Caco-2 (cell line): ENCODE results near the gene SCUBE3. TPM values are rescaled to one million over a fixed set of nuclear protein-coding genes. Genes with fewer than 3 reads are reported as not detected.

Experiments used
- BruUV-seq: library from RNA; stranded (reverse); fragments of 400-500 nt; replicated peaks from 2 replicates; lab custom pipeline; 2021; lab: Mats Ljungman, UMichigan
- CTCF ChIA-PET: fragments of 300-600 bp; sonication (Branson Sonifier 250); formaldehyde crosslinking; loops from one replicate; lab custom pipeline; 2022; ENCODE audit warnings: antibody characterized with exemption; lab: Charles Lee
- POLR2A ChIA-PET: fragments of 300-600 bp; sonication (Branson Sonifier 250); formaldehyde crosslinking; loops from one replicate; lab custom pipeline; 2022; ENCODE audit warnings: antibody characterized with exemption; lab: Charles Lee
- DNase-seq, 2 experiments: peaks; one replicate each; pipeline versions ENCODE4 v3.0.0 to v3.0.0-alpha.2; 2020 to 2022
- H3K27me3 ChIP-seq: replicated peaks from 2 replicates; pipeline ENCODE4 v1.6.0; 2011; ENCODE audit warnings: low read length; ENCODE audit not compliant: control insufficient read depth, insufficient read depth
- H3K36me3 ChIP-seq: 2 replicates; pipeline ENCODE4 v1.5.1; 2011; ENCODE audit warnings: low read length; ENCODE audit not compliant: control insufficient read depth, insufficient read depth
- H3K4me1 ChIP-seq: fragments of 250-450 bp; sonication (Bioruptor Pico); 2 replicates; pipeline ENCODE4 v1.5.1; 2020; ENCODE audit warnings: mild to moderate bottlenecking
- H3K4me3 ChIP-seq: 2 replicates; pipeline ENCODE4 v1.5.1; 2011; ENCODE audit warnings: low read depth, mild to moderate bottlenecking, control low read depth, low read length
- H3K9me3 ChIP-seq: fragments of 250-450 bp; sonication (Bioruptor Pico); 2 replicates; pipeline ENCODE4 v1.5.1; 2020; ENCODE audit warnings: mild to moderate bottlenecking, moderate library complexity
- H3K27ac Mint-ChIP-seq: one replicate; pipeline ENCODE4 v1.8.0; 2022; ENCODE audit warnings: mixed read lengths; ENCODE audit not compliant: unreplicated experiment
- H3K27me3 Mint-ChIP-seq: one replicate; pipeline ENCODE4 v1.8.0; 2022; ENCODE audit warnings: mixed read lengths; ENCODE audit not compliant: insufficient read depth, unreplicated experiment
- H3K36me3 Mint-ChIP-seq: one replicate; pipeline ENCODE4 v1.8.0; 2022; ENCODE audit warnings: mild to moderate bottlenecking, mixed read lengths; ENCODE audit not compliant: insufficient read depth, unreplicated experiment
- H3K4me1 Mint-ChIP-seq: one replicate; pipeline ENCODE4 v1.8.0; 2022; ENCODE audit warnings: low read depth, mixed read lengths; ENCODE audit not compliant: unreplicated experiment
- H3K4me3 Mint-ChIP-seq: one replicate; pipeline ENCODE4 v1.8.0; 2022; ENCODE audit warnings: mild to moderate bottlenecking, moderate library complexity, mixed read lengths; ENCODE audit not compliant: unreplicated experiment
- H3K9me3 Mint-ChIP-seq: one replicate; pipeline ENCODE4 v1.8.0; 2022; ENCODE audit warnings: mixed read lengths; ENCODE audit not compliant: unreplicated experiment
- CTCF ChIP-seq, 2 experiments: fragments of 200-600 bp in 1 of 2; IDR thresholded peaks; 1 replicate in 1 of 2; 2 replicates in 1 of 2; pipeline versions ENCODE4 v1.5.1 to v1.8.0; 2011 to 2022; ENCODE audit warnings: antibody characterized with exemption in 1 of 2, control low read depth in 1 of 2, inconsistent platforms in 1 of 2, low read depth in 1 of 2, low read length in 1 of 2, mild to moderate bottlenecking in 1 of 2, moderate library complexity in 1 of 2; ENCODE audit not compliant: insufficient read depth in 1 of 2, severe bottlenecking in 1 of 2, unreplicated experiment in 1 of 2
- intact Hi-C: fragments of 100-400 bp; cut with micrococcal nuclease; formaldehyde crosslinking; loops from one replicate; pipeline ENCODE4 v1.10.0; 2022; ENCODE audit not compliant: unreplicated experiment
- total RNA-seq: library from RNA; stranded (reverse); gene quantifications from 2 replicates; pipeline ENCODE4 v1.2.3, GENCODE V29; 2022

SCUBE3 gene
- total RNA-seq, 1 experiment from 2014 or later = 1.3 TPM

- no peak for TF ChIP-seq CTCF (IDR thresholded peaks at IDR 0.05; ENCODE audit: insufficient read depth in 1 of 2, low read depth in 1 of 2, low read length in 1 of 2, severe bottlenecking in 1 of 2, unreplicated experiment in 1 of 2)
- intact Hi-C loops = loop anchor here (10.0 kb wide), 2 partner anchors 232 to 442 kb away; partner anchors contain the start of gene ARMC12
- Histone ChIP-seq H3K4me1 (no peaks in the 10 kb centered on the region), H3K27me3 (no peaks in the 10 kb centered on the region), H3K36me3 (peaks cover 1% of the 10 kb centered on the region; the same call in 1 of the 2 replicates), H3K9me3 (no peaks in the 10 kb centered on the region), H3K4me3 (no peak overlapping the region)
- Mint-ChIP-seq H3K36me3 (no peaks in the 10 kb centered on the region), H3K9me3 (no peaks in the 10 kb centered on the region), H3K4me3 (no peak overlapping the region), H3K27me3 (no peaks in the 10 kb centered on the region), H3K4me1 (no peaks in the 10 kb centered on the region), H3K27ac (no peak overlapping the region)
- BruUV-seq = no TSS peak
- no peak for DNase-seq
- POLR2A ChIA-PET = no interaction called here
- CTCF ChIA-PET = interaction anchor here (1.1 to 1.7 kb wide), 2 partner anchors 157 to 159 kb away, joined by 3 to 4 read pairs; partner anchors contain the start of gene FANCE
Observed at GRCh38 chr6:35292494-35292893, 78.7 kb downstream of the SCUBE3 start.

DNA sequence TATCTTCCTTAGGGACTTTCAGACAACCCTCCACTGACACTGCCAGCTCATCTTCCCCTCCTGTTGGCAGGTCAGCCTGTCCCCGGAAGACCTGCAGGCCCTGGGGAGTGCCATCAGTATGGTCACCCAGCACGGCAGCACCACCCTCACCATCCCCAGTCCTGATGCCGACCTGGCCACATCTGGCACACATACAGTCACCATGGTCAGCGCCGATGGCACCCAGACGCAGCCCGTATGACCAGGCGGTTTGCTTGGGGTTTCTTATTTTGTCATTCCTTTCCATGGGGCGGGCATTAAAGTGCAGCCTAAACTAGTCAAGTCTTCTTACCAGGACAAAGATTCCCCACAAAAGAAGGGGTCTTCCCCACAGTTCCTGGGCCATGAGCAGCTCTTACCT, 79.9 kb downstream of the SCUBE3 start:
- ChIA-PET CTCF (interaction anchor here (1.4 to 1.7 kb wide), 2 partner anchors 34 to 158 kb away, joined by 4 to 5 read pairs; partner anchors contain the start of gene FANCE), POLR2A (no interaction called here)
- Mint-ChIP-seq H3K4me3 (no peak overlapping the region), H3K4me1 (no peaks in the 10 kb centered on the region), H3K36me3 (no peaks in the 10 kb centered on the region), H3K9me3 (no peaks in the 10 kb centered on the region), H3K27me3 (no peaks in the 10 kb centered on the region), H3K27ac (no peak overlapping the region)
- DNase-seq = no peak
- Histone ChIP-seq H3K36me3 (peaks cover 1% of the 10 kb centered on the region; the same call in 1 of the 2 replicates), H3K4me1 (peaks cover 5% of the 10 kb centered on the region; the same call in 1 of the 2 replicates), H3K4me3 (no peak overlapping the region), H3K9me3 (no peaks in the 10 kb centered on the region), H3K27me3 (no peaks in the 10 kb centered on the region)
- no TSS peak for BruUV-seq
- no peak for TF ChIP-seq CTCF (IDR thresholded peaks at IDR 0.05; ENCODE audit: insufficient read depth in 1 of 2, low read depth in 1 of 2, low read length in 1 of 2, severe bottlenecking in 1 of 2, unreplicated experiment in 1 of 2)
- intact Hi-C loops = loop anchor here (1.0 to 10.0 kb wide), 3 partner anchors 175 to 441 kb away; partner anchors contain the start of genes ARMC12 and RPL10A

DNA sequence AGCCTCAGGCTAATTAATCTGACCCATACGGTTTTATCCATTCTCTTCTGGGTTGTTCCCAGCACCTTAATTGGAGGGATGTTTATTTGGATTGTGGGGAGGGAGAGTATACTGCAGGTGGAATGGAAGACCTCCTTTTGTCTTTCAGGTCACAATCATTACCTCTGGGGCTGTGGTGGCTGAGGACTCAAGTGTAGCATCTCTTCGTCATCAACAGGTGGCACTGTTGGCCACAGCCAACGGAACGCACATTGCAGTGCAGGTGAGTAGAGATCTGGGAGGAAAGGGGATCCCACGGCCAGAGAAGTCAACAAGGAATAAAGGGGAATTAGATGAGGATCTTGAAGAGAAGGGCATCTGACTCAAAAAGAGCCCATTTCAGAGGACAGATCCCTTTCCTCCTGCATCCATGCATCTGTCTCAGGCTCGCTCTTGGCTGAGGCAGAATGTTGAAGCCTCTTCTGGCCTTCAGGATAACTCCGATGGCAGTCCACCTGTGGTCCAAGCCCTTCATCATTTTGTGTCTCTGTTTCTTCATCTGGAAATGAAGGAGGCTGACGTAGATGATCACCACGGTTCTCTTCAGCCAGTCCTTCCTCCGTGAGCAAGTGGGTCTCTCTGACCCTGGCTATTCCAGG, 80.7 kb downstream of the SCUBE3 start:
- ChIA-PET POLR2A (no interaction called here), CTCF (interaction anchor here (1.4 to 1.7 kb wide), 2 partner anchors 33 to 157 kb away, joined by 4 to 5 read pairs; partner anchors contain the start of gene FANCE)
- TF ChIP-seq CTCF (IDR thresholded peaks at IDR 0.05; ENCODE audit: insufficient read depth in 1 of 2, low read depth in 1 of 2, low read length in 1 of 2, severe bottlenecking in 1 of 2, unreplicated experiment in 1 of 2) = peak; percentile 76 to 83
- no peaks in the 10 kb centered on the region for H3K36me3 Mint-ChIP-seq
- H3K27me3 ChIP-seq = no peaks in the 10 kb centered on the region
- no peak overlapping the region for H3K4me3 Mint-ChIP-seq
- H3K27ac Mint-ChIP-seq = no peak overlapping the region
- BruUV-seq = no TSS peak
- H3K9me3 Mint-ChIP-seq = no peaks in the 10 kb centered on the region
- H3K27me3 Mint-ChIP-seq = no peaks in the 10 kb centered on the region
- H3K9me3 ChIP-seq = no peaks in the 10 kb centered on the region
- H3K4me1 Mint-ChIP-seq = no peaks in the 10 kb centered on the region
- DNase-seq = peak in 1 of 2 experiments; percentile 56
- peaks cover 5% of the 10 kb centered on the region; the same call in 1 of the 2 replicates for H3K4me1 ChIP-seq
- intact Hi-C loops = loop anchor here (1.0 to 10.0 kb wide), 3 partner anchors 174 to 440 kb away; partner anchors contain the start of genes ARMC12 and RPL10A
- H3K4me3 ChIP-seq = no peak overlapping the region
- peaks cover 1% of the 10 kb centered on the region; the same call in 1 of the 2 replicates for H3K36me3 ChIP-seq
